T-helper 1 cell treated with Interleukin-12 subunit alpha and Interleukin-12 subunit beta and Interleukin-4 antibody, amounts not matched to agents 30 ng/mL and 1 ng/mL, for 36 hours (primary cell): Measurements from ENCODE around the gene PROKR2. TPM values are rescaled to one million over a fixed set of nuclear protein-coding genes. Genes with fewer than 3 reads are reported as not detected.

Experiments
- intact Hi-C: fragments of 100-400 bp; cut with micrococcal nuclease; formaldehyde crosslinking; loops from one replicate; pipeline ENCODE4 v1.15.1; 2024
- total RNA-seq: library from RNA; stranded (reverse); gene quantifications from 2 replicates; pipeline ENCODE4 v1.2.3, GENCODE V29; 2022

Gene PROKR2
- total RNA-seq, 1 donor from 2014 or later, result not detected

- intact Hi-C loops, result no loop called here
These were observed 26.2 kb downstream of the PROKR2 start for GRCh38 chr20:5290596-5290995.

- intact Hi-C loops, result no loop called here
These were observed 34.2 kb downstream of the PROKR2 start for GRCh38 chr20:5282561-5282960.

GRCh38 chr20:5279661-5280060 is 37.1 kb downstream of the PROKR2 start:
- intact Hi-C loops, result no loop called here

- intact Hi-C loops, result no loop called here
These were observed 44.5 kb downstream of the PROKR2 start for GRCh38 chr20:5272268-5272667.

- intact Hi-C loops, result no loop called here
These were observed 46.2 kb downstream of the PROKR2 start for GRCh38 chr20:5270603-5271002.

GRCh38 chr20:5268449-5268848 is 48.3 kb downstream of the PROKR2 start:
- intact Hi-C loops, result no loop called here

GRCh38 chr20:5267092-5267491 is 49.7 kb downstream of the PROKR2 start:
- intact Hi-C loops, result no loop called here

Other genes with a start within 250 kb of the PROKR2 start
- gene TMEM230, start 203.9 kb downstream of the PROKR2 start, total RNA-seq, result 90.7 and 96.1 TPM in 2 replicates
- 377 and 386 TPM in 2 replicates for gene PCNA, start 197.0 kb downstream of the PROKR2 start, total RNA-seq
- gene CDS2, start 189.9 kb downstream of the PROKR2 start, total RNA-seq, result 54.2 and 62.3 TPM in 2 replicates